GM11168 (cell line): ENCODE data around the gene MARCHF10.

ENCODE experiments used
- in situ Hi-C: fragments of 300-500 bp; cut with MboI; formaldehyde crosslinking; loops from one replicate; pipeline ENCODE4 v1.12.0; 2022; ENCODE audit warnings: low sequenced_read_pairs; ENCODE audit not compliant: unreplicated experiment

MARCHF10 gene

GRCh38 chr17:62668091-62668804, 139.9 kb downstream of the MARCHF10 start:
- in situ Hi-C loops: no loop called here

- in situ Hi-C loops: no loop called here
These were observed 141.1 kb downstream of the MARCHF10 start for GRCh38 chr17:62666801-62667591.

- in situ Hi-C loops: no loop called here
These were observed 141.9 kb downstream of the MARCHF10 start for GRCh38 chr17:62666061-62666800.

- in situ Hi-C loops: no loop called here
These were observed 142.5 kb downstream of the MARCHF10 start for GRCh38 chr17:62665599-62665998.

GRCh38 chr17:62664336-62665120, 143.6 kb downstream of the MARCHF10 start:
- in situ Hi-C loops: no loop called here

GRCh38 chr17:62663304-62663703, 144.8 kb downstream of the MARCHF10 start:
- in situ Hi-C loops: no loop called here

- in situ Hi-C loops: no loop called here
These were observed 145.3 kb downstream of the MARCHF10 start for GRCh38 chr17:62662855-62663254.

- in situ Hi-C loops: no loop called here
These were observed 146.8 kb downstream of the MARCHF10 start for GRCh38 chr17:62661337-62661736.

GRCh38 chr17:62660629-62661118, 147.4 kb downstream of the MARCHF10 start:
- in situ Hi-C loops: no loop called here

- in situ Hi-C loops: no loop called here
These were observed 149.8 kb downstream of the MARCHF10 start for GRCh38 chr17:62658136-62658920.

- in situ Hi-C loops: no loop called here
These were observed 150.4 kb downstream of the MARCHF10 start for GRCh38 chr17:62657690-62658089.

- in situ Hi-C loops: no loop called here
These were observed 150.9 kb downstream of the MARCHF10 start for GRCh38 chr17:62657145-62657665.

- in situ Hi-C loops: no loop called here
These were observed 151.7 kb downstream of the MARCHF10 start for GRCh38 chr17:62656446-62656845.

- in situ Hi-C loops: no loop called here
These were observed 152.5 kb downstream of the MARCHF10 start for GRCh38 chr17:62655656-62656055.

GRCh38 chr17:62653826-62654761, 154.0 kb downstream of the MARCHF10 start:
- in situ Hi-C loops: no loop called here

- in situ Hi-C loops: no loop called here
These were observed 154.9 kb downstream of the MARCHF10 start for GRCh38 chr17:62653002-62653825.
